GM19455 (cell line): ENCODE results near the gene SCAF4.

Experiments used
- ATAC-seq: cut with Tn5 transposase; IDR thresholded peaks from one replicate; pipeline ENCODE4 v1.9.1; 2021; ENCODE audit not compliant: unreplicated experiment

SCAF4 gene

DNA sequence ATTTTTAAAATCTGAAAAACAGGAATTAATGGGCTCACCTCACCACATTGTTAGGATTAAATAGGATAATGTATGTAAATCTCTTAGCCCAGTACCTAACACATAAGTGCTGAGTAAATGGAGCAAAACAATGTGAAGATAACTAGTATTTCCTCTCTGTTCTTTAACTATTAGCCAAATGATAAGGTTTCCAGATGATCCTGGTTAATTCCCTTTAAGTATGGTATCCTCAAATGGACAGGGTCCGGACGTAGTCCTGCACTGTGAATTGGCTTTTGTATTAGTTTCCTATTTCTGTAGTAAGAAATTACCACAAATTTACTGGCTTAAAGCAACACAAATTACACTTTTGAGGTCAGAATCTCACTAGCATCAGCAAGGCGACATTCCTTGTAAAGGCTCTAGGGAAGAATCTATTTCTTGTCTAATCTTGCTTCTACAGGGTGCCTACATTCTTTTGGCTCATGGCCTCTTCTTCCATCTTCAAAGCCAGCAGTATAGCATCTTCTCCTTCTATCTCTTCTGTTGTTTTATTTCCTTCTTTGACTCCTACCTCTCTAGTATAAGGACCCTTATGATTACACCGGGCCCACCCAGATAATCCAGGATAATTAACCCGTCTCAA is 17.1 kb downstream of the SCAF4 start:
- ATAC-seq = no peak

DNA sequence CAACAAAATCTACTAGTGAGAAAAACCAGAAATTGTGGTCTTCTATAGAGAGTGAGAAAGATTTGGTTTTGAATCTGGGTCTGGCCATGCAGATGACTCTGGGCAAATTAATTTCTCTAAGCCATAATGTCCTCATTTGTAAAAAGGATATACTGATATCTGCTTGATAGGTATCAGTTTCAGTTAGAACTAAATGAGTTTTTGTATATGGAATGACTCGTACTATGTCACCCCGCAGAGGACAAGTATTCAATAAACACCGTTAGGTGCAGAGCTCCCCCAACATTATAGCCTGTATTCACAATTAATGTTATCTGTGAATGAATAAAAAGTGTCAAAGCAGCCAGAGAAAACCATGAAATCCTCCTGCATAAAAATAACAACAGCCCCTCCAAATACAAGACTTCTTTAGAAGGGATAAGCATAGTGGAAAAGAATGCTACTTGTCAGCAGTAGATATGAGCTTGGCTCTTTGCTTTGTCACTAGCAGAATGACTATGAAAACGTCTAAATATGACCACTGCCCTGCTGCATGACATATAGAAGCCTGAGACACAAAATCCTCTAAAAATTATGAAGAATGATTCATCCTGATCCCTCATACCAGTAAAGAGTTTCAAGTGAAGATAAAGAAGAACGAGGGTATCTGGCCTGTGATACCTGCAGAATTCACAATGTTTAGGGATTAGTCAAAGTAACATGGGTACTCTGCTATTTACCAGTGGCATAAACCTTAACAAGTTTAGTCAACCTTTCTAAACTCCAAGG is 17.8 kb downstream of the SCAF4 start:
- no peak for ATAC-seq

DNA sequence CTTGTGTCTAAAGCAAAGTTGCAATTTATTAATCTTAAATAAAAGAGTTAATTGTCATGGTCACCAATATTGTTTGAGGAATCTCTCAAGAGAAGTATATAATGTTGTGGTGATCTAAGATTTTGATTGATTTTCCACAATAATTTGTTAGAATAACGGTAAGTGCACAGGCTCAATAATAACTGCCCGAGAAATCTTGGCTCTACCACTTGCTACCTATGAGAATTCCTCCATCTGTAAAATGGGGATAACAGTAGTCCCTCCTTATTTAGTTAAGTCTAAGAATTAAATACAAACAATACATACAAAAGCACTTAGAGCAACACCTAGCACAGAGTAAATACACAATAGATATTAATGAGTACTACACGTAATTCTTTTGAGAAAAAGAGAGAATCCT is 18.8 kb downstream of the SCAF4 start:
- ATAC-seq = no peak

DNA sequence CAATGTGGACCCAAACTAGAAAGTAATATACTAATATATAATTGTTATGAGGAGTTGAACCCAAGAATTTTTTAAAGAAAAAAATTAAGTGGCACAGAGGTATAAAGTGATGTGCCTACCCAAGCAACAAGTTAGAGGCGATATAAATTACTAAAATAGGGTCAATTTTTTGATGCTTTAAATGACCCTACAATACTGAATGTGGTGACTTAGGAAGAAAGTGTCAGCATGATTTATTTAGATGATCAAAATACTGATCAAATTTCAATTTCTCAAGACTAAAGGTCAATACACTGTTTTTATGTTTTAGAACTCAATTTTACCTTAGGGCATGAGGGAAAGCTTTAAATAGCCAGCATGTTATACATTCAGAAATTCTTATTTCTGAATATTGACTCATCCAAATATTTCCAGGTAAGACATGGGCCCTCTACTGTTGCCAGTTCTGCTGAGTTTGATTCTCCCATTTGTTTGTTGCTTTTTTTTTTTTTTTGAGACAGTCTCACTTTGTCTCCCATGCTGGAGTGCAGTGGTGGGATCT is 20.1 kb downstream of the SCAF4 start:
- ATAC-seq = no peak

DNA sequence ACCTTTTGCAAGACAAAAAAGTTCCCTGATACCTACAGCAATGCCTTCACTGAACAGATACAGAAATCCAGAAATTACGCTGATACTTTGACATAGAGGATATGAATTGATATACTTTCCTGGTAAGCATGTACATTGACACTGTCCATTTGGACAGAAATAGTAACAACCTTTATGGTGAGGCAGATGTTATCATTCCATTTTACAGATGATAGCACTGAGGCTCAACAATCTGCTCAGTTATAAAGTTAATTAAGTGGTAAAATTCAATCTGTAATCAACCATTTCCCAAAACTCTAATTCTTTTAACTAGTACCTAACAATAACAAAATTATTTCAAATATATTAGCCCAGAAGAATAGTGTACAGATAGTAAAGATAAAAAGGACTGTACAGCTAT is 20.6 kb downstream of the SCAF4 start:
- ATAC-seq = no peak

DNA sequence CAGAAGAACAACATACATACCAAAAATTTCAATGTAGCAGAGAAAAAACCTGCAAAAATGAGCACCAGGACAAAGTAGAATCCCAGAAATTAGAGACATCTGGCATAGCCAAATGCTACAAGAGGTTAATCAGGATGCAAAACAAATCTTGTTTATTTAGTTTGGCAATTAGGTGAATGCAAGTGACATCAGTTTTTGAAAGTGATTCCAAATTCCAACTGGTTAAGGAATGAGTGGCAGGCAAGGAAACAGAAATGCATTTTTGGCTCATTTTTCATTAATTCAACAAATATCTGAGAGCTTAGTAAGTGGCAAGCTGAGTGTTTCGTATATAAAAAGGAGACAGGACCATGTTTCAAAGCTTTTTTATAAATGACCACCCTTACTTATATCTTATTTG is 21.3 kb downstream of the SCAF4 start:
- no peak for ATAC-seq

DNA sequence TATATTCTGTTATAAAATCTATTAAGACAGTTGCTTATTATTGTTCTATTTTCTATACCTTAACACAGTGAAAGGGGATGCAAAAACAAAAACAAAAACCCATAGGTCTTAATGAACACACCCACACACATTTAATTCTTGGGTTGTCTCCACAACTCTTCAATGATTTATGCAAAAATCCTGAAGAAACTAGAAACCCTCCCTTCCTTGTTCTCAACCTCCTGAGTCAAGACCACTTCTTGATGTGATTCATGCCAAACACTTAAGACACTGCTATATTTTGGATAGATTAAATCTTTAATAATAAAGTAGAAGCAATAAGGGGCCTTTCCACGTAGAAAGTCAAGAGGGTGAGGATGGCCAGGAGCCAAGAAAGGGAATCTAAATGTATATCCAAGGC is 23.4 kb downstream of the SCAF4 start:
- ATAC-seq = no peak

DNA sequence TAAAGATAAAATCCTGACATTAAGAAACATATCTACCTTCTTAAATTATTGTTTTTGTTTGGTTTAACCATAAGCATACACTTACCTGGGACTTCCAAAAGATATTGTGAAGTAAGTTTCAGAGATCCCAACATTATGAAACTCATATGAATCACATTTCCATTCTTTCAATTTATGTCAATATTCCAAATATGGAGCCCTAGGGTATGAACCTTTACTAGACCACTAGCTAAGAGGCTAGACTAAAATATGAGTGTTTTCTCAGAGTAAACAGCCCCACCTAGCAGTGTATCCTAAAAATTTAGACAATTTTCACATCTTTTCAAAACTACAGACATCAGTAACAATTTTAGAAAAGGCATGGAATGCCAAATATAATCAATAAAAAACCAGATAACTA is 24.4 kb downstream of the SCAF4 start:
- no peak for ATAC-seq

DNA sequence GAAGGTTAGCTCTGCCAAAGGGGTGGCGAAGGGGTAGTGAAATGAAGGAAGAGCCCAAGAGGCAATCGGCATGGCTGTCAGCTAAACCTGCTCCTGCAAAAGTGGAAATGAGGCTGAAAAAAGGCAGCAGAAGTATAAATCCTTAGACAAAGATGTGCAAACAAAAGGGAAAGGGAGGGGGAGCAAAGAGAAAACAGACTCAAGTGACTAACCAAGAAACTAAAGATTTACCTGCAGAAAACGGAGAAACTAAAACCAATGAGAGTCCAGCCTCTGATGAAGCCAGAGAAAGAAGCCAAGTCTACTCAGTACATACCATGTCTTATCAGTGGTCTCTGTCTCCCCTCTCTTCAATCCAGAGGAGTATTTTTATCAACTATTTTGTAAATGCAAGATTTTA is 25.4 kb downstream of the SCAF4 start:
- no peak for ATAC-seq

DNA sequence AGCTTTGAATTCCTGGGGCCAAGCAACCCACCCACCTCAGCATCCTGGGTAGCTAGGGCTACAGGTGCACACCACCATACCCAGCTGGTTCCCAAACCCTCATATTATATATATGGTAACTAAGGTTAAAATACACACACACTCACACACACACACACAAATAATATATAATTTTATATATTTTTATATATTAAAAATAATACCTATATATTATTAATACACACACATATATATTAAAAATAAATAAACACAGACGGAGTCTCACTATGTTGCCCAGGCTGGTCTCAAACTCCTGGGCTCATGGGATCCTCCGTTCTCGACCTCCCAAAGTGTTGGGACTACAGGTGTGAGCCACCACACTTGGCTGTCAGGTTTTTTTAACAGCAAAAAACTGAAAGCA is 31.9 kb downstream of the SCAF4 start:
- no peak for ATAC-seq

DNA sequence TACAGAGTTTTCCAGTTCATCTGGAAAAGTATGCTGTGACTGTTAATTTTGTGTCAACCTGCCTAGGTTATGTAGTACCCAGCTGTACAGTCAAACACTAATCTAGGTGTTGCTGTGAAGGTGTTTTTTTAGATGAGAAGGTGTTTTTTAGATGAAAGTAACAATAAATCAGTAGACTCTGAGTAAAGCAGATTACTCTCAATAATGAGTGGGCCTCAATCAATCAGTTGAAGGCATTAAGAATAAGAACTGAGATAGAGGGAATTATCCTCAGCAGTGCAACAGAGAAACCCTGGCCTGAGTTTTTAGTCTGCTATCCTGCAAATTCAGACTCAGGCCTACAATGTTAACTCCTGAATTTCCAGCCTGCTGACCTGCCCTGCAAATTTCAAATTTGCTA is 33.5 kb downstream of the SCAF4 start:
- no peak for ATAC-seq

DNA sequence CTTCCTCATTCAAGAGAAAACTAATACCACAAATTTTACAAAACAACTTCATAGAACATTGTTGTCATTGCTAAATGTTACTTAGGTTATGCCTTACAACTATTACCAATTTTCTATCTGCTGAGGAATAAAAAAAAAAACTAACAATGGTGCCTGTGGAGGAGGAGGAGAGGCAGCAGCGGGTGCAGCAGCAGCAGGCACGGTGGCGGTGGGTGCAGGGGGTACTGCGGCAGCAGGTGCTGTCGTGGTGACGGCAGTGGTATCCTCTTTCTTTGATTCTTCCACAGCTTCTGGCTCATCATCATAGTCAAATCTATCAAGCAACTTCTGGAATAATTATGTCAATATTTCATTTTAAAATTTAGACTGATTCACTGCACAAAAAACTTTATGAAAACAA is 35.5 kb downstream of the SCAF4 start:
- ATAC-seq = no peak

DNA sequence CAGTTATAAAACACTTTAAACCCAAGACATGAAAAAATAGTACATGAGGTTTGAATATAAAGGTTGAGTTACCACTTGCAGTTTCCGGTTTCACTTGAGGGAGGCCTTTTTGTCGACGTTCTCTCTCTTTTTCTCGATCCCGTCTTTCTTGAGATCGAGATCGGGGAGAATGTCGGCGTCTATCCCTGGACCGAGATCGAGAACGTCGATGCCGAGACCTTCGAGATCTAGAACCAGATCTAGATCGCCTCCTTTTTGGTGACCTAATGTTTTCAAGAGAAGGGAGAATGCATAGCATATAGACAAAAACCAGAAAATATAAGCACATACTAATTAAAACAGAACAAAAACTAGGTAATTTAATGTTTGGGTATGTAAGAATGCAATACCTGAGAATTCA is 38.7 kb downstream of the SCAF4 start:
- no peak for ATAC-seq

DNA sequence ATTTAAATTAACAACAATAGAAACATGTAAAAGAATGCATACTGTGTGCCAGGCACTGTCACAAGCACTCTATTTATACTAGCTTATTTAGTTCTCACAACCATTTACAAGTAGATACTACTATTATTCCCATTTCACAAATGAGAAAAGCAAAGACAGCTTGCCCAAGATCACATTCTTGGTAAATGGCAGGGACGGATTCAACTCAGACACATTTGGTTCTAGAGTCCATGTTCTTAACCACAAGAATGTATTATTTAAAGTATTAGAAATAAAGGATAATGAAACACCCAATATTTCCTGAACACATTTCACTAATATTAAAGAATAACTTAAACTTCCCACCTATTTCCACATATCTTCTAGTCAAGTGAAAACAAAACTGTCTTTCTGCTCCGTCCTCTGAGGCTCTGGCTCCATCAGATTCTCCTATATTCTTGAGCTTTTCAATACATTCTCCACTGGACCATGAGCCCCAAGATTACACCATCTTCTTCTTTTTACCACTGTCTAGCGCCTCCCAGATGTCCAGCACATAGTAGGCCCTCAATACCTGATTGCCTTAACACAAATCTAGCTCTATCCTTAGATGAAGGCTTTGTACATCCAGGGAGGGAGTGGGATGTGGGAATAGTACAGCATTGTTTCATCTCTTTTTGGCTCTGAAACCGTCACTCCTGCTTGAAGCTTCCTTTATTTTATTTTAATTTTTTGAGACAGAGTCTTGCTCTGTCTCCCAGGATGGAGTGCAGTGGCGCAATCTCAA is 43.1 kb downstream of the SCAF4 start:
- no peak for ATAC-seq

DNA sequence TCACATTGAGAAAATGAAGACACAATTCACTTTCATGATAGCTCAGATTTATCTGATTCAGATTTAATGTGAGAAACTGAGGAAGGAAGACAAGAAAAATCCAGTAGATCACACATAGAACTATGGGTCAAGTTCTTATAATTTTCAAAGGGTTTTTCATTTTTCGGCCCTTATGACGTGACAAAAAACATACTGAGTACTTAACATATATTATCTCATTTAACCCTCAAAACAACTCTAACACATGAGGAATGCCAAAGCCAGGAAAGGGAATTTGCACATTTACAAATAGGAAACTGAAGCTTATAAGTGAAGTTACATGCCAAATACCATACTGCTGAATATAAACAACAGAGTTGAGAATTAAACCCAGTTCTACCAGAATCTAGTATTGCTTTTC is 44.8 kb downstream of the SCAF4 start:
- no peak for ATAC-seq

DNA sequence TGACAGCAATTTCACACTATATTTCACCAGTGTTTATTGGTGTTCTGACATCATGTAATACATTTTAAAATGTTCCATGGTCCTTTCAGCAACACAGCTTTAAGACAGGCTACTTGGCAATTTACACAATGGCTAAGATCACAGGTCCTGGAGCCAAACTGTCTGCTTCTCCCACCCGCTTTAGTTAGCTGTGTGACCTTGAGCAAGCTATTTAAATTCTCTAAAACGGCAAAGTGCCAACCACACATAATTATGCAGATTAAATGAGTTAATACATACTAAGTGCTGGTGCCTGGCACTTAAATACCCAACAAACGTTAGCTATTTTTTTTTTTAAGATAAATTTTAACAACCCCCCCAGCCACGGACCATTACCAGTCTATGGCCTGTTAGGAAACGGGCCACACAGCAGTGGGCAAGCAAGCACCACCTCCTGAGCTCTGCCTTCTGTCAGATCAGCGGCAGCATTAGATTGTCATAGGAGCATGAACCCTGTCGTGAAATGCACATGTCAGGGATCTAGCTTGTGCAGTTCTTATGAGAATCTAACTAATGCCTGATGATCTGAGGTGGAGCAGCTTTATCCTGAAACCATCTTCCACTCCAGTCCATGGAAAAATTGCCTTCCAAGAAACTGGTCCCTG is 45.5 kb downstream of the SCAF4 start:
- no peak for ATAC-seq

DNA sequence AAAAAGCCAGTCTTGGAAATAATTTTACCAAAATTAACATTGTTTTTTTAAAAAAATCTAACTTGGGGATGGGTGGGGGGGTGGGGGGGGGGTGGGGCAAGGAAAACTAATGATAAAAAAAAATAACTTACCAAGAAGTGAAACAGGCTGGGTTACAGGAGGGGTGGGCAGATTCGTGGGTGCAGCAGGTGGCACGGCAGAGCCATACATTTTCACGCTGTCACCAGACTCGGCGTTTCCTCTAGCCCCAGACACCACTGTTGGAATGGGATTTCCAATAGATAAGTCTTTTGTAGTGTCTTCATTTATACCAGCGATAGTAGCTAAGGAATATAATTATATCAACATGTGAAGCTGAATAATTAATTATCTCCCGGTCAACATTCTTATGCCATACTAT is 47.0 kb downstream of the SCAF4 start:
- no peak for ATAC-seq

DNA sequence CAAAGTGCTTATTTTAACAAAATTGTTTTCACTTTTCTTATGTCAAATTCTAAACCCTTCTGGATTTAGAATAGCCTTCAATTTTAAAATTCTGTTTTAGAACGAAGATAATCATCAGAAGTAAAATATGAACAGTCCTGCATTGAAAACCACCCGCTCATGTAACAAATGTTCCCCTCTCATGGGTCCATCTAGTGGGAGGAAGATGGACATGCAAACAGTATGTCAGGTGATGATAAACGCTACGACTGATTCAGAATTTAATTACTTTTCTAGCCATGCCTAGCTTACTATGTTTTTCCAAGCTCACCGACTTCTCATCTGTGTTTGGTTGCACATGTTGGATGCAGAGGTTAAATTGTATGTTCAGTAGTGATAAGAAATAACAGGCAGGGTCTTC is 48.9 kb downstream of the SCAF4 start:
- no peak for ATAC-seq

DNA sequence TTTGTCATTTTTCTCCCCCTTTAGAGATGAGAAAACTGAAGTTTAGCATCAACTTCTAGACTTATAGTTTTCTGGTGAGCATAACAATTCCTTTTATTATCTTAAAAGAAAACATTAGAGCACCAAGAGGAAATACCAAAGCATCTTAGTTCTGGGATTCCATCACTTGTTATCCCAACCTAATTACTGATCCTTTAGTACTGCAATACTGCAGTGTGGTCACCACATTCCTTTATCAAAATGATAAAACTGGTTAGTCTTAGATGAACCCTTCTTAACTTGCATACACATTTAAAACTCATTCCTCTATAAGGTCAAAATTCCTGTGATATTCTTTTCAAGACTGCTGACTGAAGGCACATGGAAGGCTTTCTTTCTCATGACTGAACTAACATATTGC is 49.3 kb downstream of the SCAF4 start:
- ATAC-seq = no peak

DNA sequence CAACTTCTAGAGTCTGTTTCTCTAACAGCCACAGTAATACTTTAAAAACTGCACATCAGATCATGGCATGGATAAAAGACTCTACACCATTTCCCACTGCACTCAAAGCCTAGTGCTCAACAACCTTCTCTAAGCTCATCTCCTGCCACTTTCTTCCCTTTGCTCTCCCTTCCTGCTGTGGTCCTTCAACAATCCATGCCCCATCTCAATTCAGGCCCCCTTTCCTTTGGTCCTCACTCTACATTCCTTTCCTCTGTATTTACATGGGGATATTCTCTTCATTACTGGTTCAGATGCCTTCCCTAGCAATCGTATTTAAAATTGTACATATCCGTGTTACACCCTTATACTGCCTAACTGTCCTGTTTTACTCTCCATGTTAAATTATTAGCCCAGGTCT is 53.4 kb downstream of the SCAF4 start:
- ATAC-seq = no peak

DNA sequence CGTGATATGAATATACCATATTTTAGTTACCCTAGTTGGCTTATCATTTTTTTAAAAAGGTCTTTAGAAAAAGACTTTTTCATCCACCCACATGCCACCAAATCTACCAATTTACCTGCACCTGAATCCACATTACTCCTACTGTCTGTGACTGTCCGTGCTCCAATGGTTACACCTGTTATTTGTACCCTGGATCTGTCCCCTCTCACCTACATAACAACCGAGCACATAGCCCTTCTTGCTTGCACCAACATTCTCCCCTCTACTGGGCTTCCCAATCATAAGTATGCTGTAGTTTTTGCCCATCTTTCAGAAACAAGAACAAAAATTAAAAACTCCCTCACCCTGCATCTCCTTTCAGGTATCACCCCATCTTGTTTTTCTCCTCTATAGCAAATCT is 54.9 kb downstream of the SCAF4 start:
- ATAC-seq = no peak

DNA sequence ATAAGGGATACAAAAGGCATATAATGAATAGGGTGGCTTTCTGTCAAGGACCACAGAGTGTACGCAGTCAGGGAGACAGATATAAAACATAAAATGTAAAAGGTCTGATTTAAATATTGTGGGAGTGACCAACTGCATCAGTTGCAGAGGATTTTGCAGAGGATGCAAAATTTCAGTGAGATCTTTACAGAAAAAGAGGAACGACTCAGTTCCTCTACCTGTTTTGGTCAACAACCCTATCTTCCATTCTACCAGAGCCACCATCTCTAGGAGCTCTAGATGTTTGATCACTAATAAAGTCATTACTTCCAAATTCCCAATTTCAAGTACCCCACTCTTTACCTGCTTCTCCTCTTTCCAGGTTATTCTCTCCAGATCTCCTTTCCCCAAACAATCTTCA is 56.0 kb downstream of the SCAF4 start:
- ATAC-seq = no peak
